ENCODE results near the gene KCNMA1. TPM values are rescaled to one million over a fixed set of nuclear protein-coding genes. Genes with fewer than 3 reads are reported as not detected.

KCNMA1 gene
- total RNA-seq, 1 experiment from 2014 or later: 0.49 TPM

DNA sequence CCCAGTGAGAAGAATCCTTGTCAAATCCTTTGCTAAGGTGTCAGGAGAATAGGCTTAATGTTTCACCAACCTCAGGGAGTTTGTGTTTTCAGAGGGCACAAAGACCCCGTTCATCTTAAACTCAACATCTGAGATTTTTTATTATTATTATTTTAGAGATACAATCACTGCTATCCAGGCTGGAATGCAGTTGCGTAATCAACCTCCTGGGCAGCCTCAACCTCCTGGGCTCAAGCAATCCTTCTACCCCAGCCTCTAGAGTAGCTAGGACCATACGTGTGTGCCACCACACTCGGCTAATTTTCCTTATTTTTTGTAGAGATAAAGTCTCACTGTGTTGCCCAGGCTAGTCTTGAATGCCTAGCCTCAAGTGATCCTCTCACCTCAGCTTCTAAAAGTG lies 599.2 kb downstream of the KCNMA1 start:
- H3K27ac ChIP-seq (ENCODE audit: low read depth, low read length): no peak overlapping the region
- H3K27me3 ChIP-seq (ENCODE audit: insufficient read depth, low read length): peaks cover 36% of the 10 kb centered on the region
- BruUV-seq (replicated peaks): no TSS peak
- no peak overlapping the region for H3K4me3 ChIP-seq (replicated peaks in 1 of 2; ENCODE audit: low read depth in 1 of 2, low read length in 2 of 2)
- no peaks in the 10 kb centered on the region for H3K79me2 ChIP-seq (ENCODE audit: insufficient read depth, low read length)
- no peak overlapping the region for H3K4me2 ChIP-seq (ENCODE audit: low read length)
- intact Hi-C loops (cut with micrococcal nuclease): no loop called here
- TF ChIP-seq CEBPB (IDR thresholded peaks at IDR 0.05; ENCODE audit: low read depth) (0 out of 2 replicates have a peak, but pooled peaks have one; percentile 12), YY1 (IDR thresholded peaks at IDR 0.05; ENCODE audit: extremely low read depth, insufficient replicate concordance, low read depth, low read length) (no peak)
- no peaks in the 10 kb centered on the region for H4K20me1 ChIP-seq (ENCODE audit: insufficient read depth)
- ATAC-seq (no peak), DNase-seq (ENCODE audit: low read depth, low spot score) (no peak)
- ChIA-PET RAD21 (ENCODE audit: low non-redundant PET in 1 of 2, low total read pairs in 2 of 2, uncharacterized antibody in 2 of 2, unreplicated experiment in 2 of 2) (no interaction called here), CTCF (no interaction called here), POLR2A (no interaction called here)
- no peaks in the 10 kb centered on the region for H3K9me3 ChIP-seq (ENCODE audit: control insufficient read depth in 1 of 2, insufficient read depth in 1 of 2, low read depth in 1 of 2, low read length in 2 of 2)
- H2AFZ ChIP-seq (ENCODE audit: low read depth, low read length, poor library complexity, severe bottlenecking): no peak overlapping the region
- H3K4me1 ChIP-seq (ENCODE audit: control insufficient read depth in 1 of 2, insufficient read depth in 2 of 2, low read length in 2 of 2): no peaks in the 10 kb centered on the region
- no peaks in the 10 kb centered on the region for H3K36me3 ChIP-seq (ENCODE audit: control insufficient read depth in 1 of 2, insufficient read depth in 2 of 2, low read length in 2 of 2)
- no peak overlapping the region for H3K9ac ChIP-seq (ENCODE audit: low read length)
- H3K9me2 ChIP-seq (ENCODE audit: insufficient read depth): no peaks in the 10 kb centered on the region

DNA sequence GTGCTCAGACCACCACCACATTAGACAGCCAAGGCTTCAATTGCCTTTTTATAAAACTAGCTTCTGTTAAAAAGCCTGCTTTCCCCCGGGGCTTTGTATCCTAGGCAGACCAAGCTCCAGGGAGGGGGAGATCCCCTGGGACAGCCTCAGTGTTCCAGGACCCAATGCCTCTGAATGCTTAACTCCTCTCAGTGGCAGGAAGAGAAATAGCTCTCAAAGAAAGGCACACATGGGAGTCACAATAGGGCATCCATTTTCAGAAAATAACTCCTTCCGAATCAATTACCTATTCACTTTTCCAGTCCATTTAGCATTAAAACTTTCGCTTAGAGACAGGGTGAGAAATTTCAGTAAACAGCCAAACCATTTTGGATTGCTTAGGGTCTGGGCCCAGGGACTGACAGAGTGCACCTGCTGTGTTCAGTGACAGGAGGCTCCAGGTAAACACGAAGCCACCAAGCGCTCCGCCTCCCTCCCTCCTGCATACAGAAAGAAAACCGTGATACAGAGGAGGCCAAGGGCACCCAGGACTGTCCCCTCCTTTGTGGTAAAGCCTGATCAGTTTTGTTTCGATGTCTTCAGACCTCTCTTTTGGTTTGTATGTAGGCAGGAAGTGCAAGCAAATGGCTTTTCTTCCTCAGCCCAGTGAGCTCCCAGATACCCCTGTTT lies 599.7 kb downstream of the KCNMA1 start:
- Histone ChIP-seq H3K4me3 (replicated peaks in 1 of 2; ENCODE audit: low read depth in 1 of 2, low read length in 2 of 2) (no peak overlapping the region), H2AFZ (ENCODE audit: low read depth, low read length, poor library complexity, severe bottlenecking) (no peak overlapping the region), H3K36me3 (ENCODE audit: control insufficient read depth in 1 of 2, insufficient read depth in 2 of 2, low read length in 2 of 2) (no peaks in the 10 kb centered on the region), H3K9me2 (ENCODE audit: insufficient read depth) (no peaks in the 10 kb centered on the region), H3K79me2 (ENCODE audit: insufficient read depth, low read length) (no peaks in the 10 kb centered on the region), H3K27me3 (ENCODE audit: insufficient read depth, low read length) (peaks cover 36% of the 10 kb centered on the region), H3K4me1 (ENCODE audit: control insufficient read depth in 1 of 2, insufficient read depth in 2 of 2, low read length in 2 of 2) (no peaks in the 10 kb centered on the region), H3K9ac (ENCODE audit: low read length) (no peak overlapping the region), H3K9me3 (ENCODE audit: control insufficient read depth in 1 of 2, insufficient read depth in 1 of 2, low read depth in 1 of 2, low read length in 2 of 2) (no peaks in the 10 kb centered on the region), H3K4me2 (ENCODE audit: low read length) (no peak overlapping the region), H3K27ac (ENCODE audit: low read depth, low read length) (no peak overlapping the region), H4K20me1 (ENCODE audit: insufficient read depth) (no peaks in the 10 kb centered on the region)
- ATAC-seq: peak; percentile 36; the same call in 1 of the 2 replicates
- DNase-seq (ENCODE audit: low read depth, low spot score): no peak
- no TSS peak for BruUV-seq (replicated peaks)
- RAD21 ChIA-PET (ENCODE audit: low non-redundant PET in 1 of 2, low total read pairs in 2 of 2, uncharacterized antibody in 2 of 2, unreplicated experiment in 2 of 2): no interaction called here
- intact Hi-C loops (cut with micrococcal nuclease): no loop called here
- CTCF ChIA-PET: no interaction called here
- POLR2A ChIA-PET: no interaction called here
- no peak for TF ChIP-seq RAD21 (IDR thresholded peaks at IDR 0.05; ENCODE audit: low read depth)
- TF ChIP-seq TCF7L2 (IDR thresholded peaks at IDR 0.05; ENCODE audit: borderline replicate concordance, extremely low read depth, insufficient read depth, insufficient read length): no peak
- no peak for TF ChIP-seq EGR1 (IDR thresholded peaks at IDR 0.05; ENCODE audit: low read depth)
- TF ChIP-seq, protein P1, sequence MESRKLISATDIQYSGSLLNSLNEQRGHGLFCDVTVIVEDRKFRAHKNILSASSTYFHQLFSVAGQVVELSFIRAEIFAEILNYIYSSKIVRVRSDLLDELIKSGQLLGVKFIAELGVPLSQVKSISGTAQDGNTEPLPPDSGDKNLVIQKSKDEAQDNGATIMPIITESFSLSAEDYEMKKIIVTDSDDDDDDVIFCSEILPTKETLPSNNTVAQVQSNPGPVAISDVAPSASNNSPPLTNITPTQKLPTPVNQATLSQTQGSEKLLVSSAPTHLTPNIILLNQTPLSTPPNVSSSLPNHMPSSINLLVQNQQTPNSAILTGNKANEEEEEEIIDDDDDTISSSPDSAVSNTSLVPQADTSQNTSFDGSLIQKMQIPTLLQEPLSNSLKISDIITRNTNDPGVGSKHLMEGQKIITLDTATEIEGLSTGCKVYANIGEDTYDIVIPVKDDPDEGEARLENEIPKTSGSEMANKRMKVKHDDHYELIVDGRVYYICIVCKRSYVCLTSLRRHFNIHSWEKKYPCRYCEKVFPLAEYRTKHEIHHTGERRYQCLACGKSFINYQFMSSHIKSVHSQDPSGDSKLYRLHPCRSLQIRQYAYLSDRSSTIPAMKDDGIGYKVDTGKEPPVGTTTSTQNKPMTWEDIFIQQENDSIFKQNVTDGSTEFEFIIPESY (IDR thresholded peaks at IDR 0.05; ENCODE audit: extremely low read depth, insufficient replicate concordance, low read length): no peak
- no peak for TF ChIP-seq EZH2phosphoT487 (IDR thresholded peaks at IDR 0.05; ENCODE audit: borderline replicate concordance)
- TF ChIP-seq, protein P2, sequence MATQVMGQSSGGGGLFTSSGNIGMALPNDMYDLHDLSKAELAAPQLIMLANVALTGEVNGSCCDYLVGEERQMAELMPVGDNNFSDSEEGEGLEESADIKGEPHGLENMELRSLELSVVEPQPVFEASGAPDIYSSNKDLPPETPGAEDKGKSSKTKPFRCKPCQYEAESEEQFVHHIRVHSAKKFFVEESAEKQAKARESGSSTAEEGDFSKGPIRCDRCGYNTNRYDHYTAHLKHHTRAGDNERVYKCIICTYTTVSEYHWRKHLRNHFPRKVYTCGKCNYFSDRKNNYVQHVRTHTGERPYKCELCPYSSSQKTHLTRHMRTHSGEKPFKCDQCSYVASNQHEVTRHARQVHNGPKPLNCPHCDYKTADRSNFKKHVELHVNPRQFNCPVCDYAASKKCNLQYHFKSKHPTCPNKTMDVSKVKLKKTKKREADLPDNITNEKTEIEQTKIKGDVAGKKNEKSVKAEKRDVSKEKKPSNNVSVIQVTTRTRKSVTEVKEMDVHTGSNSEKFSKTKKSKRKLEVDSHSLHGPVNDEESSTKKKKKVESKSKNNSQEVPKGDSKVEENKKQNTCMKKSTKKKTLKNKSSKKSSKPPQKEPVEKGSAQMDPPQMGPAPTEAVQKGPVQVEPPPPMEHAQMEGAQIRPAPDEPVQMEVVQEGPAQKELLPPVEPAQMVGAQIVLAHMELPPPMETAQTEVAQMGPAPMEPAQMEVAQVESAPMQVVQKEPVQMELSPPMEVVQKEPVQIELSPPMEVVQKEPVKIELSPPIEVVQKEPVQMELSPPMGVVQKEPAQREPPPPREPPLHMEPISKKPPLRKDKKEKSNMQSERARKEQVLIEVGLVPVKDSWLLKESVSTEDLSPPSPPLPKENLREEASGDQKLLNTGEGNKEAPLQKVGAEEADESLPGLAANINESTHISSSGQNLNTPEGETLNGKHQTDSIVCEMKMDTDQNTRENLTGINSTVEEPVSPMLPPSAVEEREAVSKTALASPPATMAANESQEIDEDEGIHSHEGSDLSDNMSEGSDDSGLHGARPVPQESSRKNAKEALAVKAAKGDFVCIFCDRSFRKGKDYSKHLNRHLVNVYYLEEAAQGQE (IDR thresholded peaks at IDR 0.05; ENCODE audit: low read depth): no peak
- no peak for TF ChIP-seq FOSL1 (IDR thresholded peaks at IDR 0.05; ENCODE audit: low read depth)
- TF ChIP-seq, protein P3, sequence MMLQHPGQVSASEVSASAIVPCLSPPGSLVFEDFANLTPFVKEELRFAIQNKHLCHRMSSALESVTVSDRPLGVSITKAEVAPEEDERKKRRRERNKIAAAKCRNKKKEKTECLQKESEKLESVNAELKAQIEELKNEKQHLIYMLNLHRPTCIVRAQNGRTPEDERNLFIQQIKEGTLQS (IDR thresholded peaks at IDR 0.05): no peak
- TF ChIP-seq, protein P4, sequence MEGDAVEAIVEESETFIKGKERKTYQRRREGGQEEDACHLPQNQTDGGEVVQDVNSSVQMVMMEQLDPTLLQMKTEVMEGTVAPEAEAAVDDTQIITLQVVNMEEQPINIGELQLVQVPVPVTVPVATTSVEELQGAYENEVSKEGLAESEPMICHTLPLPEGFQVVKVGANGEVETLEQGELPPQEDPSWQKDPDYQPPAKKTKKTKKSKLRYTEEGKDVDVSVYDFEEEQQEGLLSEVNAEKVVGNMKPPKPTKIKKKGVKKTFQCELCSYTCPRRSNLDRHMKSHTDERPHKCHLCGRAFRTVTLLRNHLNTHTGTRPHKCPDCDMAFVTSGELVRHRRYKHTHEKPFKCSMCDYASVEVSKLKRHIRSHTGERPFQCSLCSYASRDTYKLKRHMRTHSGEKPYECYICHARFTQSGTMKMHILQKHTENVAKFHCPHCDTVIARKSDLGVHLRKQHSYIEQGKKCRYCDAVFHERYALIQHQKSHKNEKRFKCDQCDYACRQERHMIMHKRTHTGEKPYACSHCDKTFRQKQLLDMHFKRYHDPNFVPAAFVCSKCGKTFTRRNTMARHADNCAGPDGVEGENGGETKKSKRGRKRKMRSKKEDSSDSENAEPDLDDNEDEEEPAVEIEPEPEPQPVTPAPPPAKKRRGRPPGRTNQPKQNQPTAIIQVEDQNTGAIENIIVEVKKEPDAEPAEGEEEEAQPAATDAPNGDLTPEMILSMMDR (IDR thresholded peaks at IDR 0.05 in 2 of 3, conservative IDR thresholded peaks at IDR 0.05 in 1 of 3; ENCODE audit: borderline replicate concordance in 1 of 3, insufficient read depth in 1 of 3, low read depth in 2 of 3, low read length in 2 of 3): no peak

Data from HCT116 (cell line).